Astrocyte (in vitro differentiated cells and primary cell): ENCODE measurements around the gene SLC6A7. TPM values are rescaled to one million over a fixed set of nuclear protein-coding genes. Genes with fewer than 3 reads are reported as not detected.

Experiments
- DNase-seq: peaks from one replicate; pipeline ENCODE4 v3.0.0-alpha.2; 2010; ENCODE audit warnings: low read depth
- FAIRE-seq: peaks from 2 replicates; lab custom pipeline; 2011; peaks lifted over from hg19 to GRCh38; lab: Jason Lieb, UNC
- H2AFZ ChIP-seq: 2 replicates; pipeline ENCODE4 v1.6.0; 2012; ENCODE audit warnings: low read depth, low read length, inconsistent platforms
- H3K27ac ChIP-seq: 2 replicates; pipeline ENCODE4 v1.5.1; 2011; ENCODE audit warnings: low read depth, low read length, inconsistent platforms
- H3K27me3 ChIP-seq: 2 replicates; pipeline ENCODE4 v1.6.0; 2011; ENCODE audit warnings: low read length, inconsistent platforms; ENCODE audit not compliant: insufficient read depth
- H3K36me3 ChIP-seq: 2 replicates; pipeline ENCODE4 v1.5.1; 2011; ENCODE audit warnings: low read length, inconsistent platforms; ENCODE audit not compliant: insufficient read depth
- H3K4me1 ChIP-seq: 2 replicates; pipeline ENCODE4 v1.5.1; 2011; ENCODE audit warnings: low read length, inconsistent platforms; ENCODE audit not compliant: insufficient read depth
- H3K4me2 ChIP-seq: 2 replicates; pipeline ENCODE4 v1.6.0; 2012; ENCODE audit warnings: low read length, inconsistent platforms
- H3K4me3 ChIP-seq: 2 replicates; pipeline ENCODE4 v1.5.1; 2011; ENCODE audit warnings: low read depth, mild to moderate bottlenecking, low read length, inconsistent platforms; ENCODE audit not compliant: insufficient read depth
- H3K79me2 ChIP-seq: 2 replicates; pipeline ENCODE4 v1.6.0; 2012; ENCODE audit warnings: mild to moderate bottlenecking, low read length, inconsistent platforms; ENCODE audit not compliant: insufficient read depth
- H3K9ac ChIP-seq: 2 replicates; pipeline ENCODE4 v1.6.0; 2012; ENCODE audit warnings: mild to moderate bottlenecking, low read length, inconsistent platforms
- H3K9me3 ChIP-seq: 2 replicates; pipeline ENCODE4 v1.5.1; 2012; ENCODE audit warnings: low read depth, mild to moderate bottlenecking, low read length, inconsistent platforms; ENCODE audit not compliant: insufficient read depth
- H4K20me1 ChIP-seq: 2 replicates; pipeline ENCODE4 v1.6.0; 2012; ENCODE audit warnings: low read length, inconsistent platforms; ENCODE audit not compliant: insufficient read depth
- H3K27ac Mint-ChIP-seq: one replicate; pipeline ENCODE4 v1.8.0; 2021; ENCODE audit warnings: mild to moderate bottlenecking, mixed read lengths; ENCODE audit not compliant: unreplicated experiment
- H3K27me3 Mint-ChIP-seq: one replicate; pipeline ENCODE4 v1.8.0; 2021; ENCODE audit warnings: low read depth, mixed read lengths; ENCODE audit not compliant: unreplicated experiment
- H3K36me3 Mint-ChIP-seq: one replicate; pipeline ENCODE4 v1.8.0; 2021; ENCODE audit warnings: low read depth, mixed read lengths; ENCODE audit not compliant: unreplicated experiment
- H3K4me1 Mint-ChIP-seq: one replicate; pipeline ENCODE4 v1.8.0; 2021; ENCODE audit warnings: low read depth, mixed read lengths; ENCODE audit not compliant: unreplicated experiment
- H3K4me3 Mint-ChIP-seq: one replicate; pipeline ENCODE4 v1.8.0; 2021; ENCODE audit warnings: mild to moderate bottlenecking, moderate library complexity, mixed read lengths; ENCODE audit not compliant: unreplicated experiment
- H3K9me3 Mint-ChIP-seq: one replicate; pipeline ENCODE4 v1.8.0; 2021; ENCODE audit warnings: mild to moderate bottlenecking, mixed read lengths; ENCODE audit not compliant: unreplicated experiment
- CTCF ChIP-seq: IDR thresholded peaks from 2 replicates; pipeline ENCODE4 v1.5.1; 2011; ENCODE audit warnings: low read depth, mild to moderate bottlenecking, inconsistent platforms, low read length, moderate library complexity; ENCODE audit not compliant: insufficient read depth
- EZH2 ChIP-seq: IDR thresholded peaks from 2 replicates; pipeline ENCODE4 v1.6.1; 2012; ENCODE audit warnings: mild to moderate bottlenecking, low read length, inconsistent platforms; ENCODE audit not compliant: insufficient read depth
- total RNA-seq: library from RNA; stranded (reverse); gene quantifications from 2 replicates; pipeline ENCODE4 v1.2.1, GENCODE V29; 2021

The SLC6A7 gene
- total RNA-seq, 1 donor from 2014 or later, result not detected

- no peaks in the 10 kb centered on the region for H3K9me3 ChIP-seq
- peak overlapping the region; percentile 55 for H2AFZ ChIP-seq
- no peak overlapping the region for H3K27ac ChIP-seq
- H4K20me1 ChIP-seq, result no peaks in the 10 kb centered on the region
- no peak overlapping the region for H3K4me3 ChIP-seq
- FAIRE-seq, result no peak
- Mint-ChIP-seq H3K4me3 (no peak overlapping the region), H3K27ac (peak overlapping the region; percentile 47), H3K9me3 (no peaks in the 10 kb centered on the region), H3K4me1 (peaks cover 20% of the 10 kb centered on the region), H3K27me3 (peaks cover 14% of the 10 kb centered on the region), H3K36me3 (no peaks in the 10 kb centered on the region)
- TF ChIP-seq CTCF, result peak; percentile 89
- TF ChIP-seq EZH2, result no peak
- H3K9ac ChIP-seq, result peak overlapping the region; percentile 68
- H3K36me3 ChIP-seq, result no peaks in the 10 kb centered on the region
- H3K79me2 ChIP-seq, result no peaks in the 10 kb centered on the region
- H3K4me1 ChIP-seq, result peaks cover 33% of the 10 kb centered on the region
- no peak overlapping the region for H3K4me2 ChIP-seq
- no peaks in the 10 kb centered on the region for H3K27me3 ChIP-seq
- DNase-seq, result no peak
These were observed 28.4 kb upstream of the SLC6A7 start for GRCh38 chr5:150161242-150162141.

GRCh38 chr5:150162142-150162513 is 27.7 kb upstream of the SLC6A7 start:
- Mint-ChIP-seq H3K4me1 (peaks cover 20% of the 10 kb centered on the region), H3K27ac (no peak overlapping the region), H3K27me3 (peaks cover 14% of the 10 kb centered on the region), H3K4me3 (no peak overlapping the region), H3K36me3 (no peaks in the 10 kb centered on the region), H3K9me3 (no peaks in the 10 kb centered on the region)
- H3K9me3 ChIP-seq, result no peaks in the 10 kb centered on the region
- H3K27ac ChIP-seq, result no peak overlapping the region
- no peak overlapping the region for H3K4me2 ChIP-seq
- no peaks in the 10 kb centered on the region for H3K36me3 ChIP-seq
- H3K4me1 ChIP-seq, result peaks cover 33% of the 10 kb centered on the region
- H2AFZ ChIP-seq, result no peak overlapping the region
- H3K4me3 ChIP-seq, result no peak overlapping the region
- FAIRE-seq, result no peak
- H4K20me1 ChIP-seq, result no peaks in the 10 kb centered on the region
- H3K79me2 ChIP-seq, result no peaks in the 10 kb centered on the region
- no peak for DNase-seq
- no peak overlapping the region for H3K9ac ChIP-seq
- TF ChIP-seq CTCF (no peak), EZH2 (no peak)
- no peaks in the 10 kb centered on the region for H3K27me3 ChIP-seq

GRCh38 chr5:150163035-150163434 is 26.8 kb upstream of the SLC6A7 start:
- TF ChIP-seq EZH2 (no peak), CTCF (no peak)
- no peaks in the 10 kb centered on the region for H3K36me3 ChIP-seq
- DNase-seq (no peak), FAIRE-seq (no peak)
- H3K4me2 ChIP-seq, result no peak overlapping the region
- H3K9me3 ChIP-seq, result no peaks in the 10 kb centered on the region
- Mint-ChIP-seq H3K4me3 (no peak overlapping the region), H3K27ac (no peak overlapping the region), H3K36me3 (no peaks in the 10 kb centered on the region), H3K9me3 (no peaks in the 10 kb centered on the region), H3K4me1 (peaks cover 16% of the 10 kb centered on the region), H3K27me3 (peaks cover 23% of the 10 kb centered on the region)
- peaks cover 4% of the 10 kb centered on the region for H3K27me3 ChIP-seq
- no peak overlapping the region for H3K4me3 ChIP-seq
- H3K79me2 ChIP-seq, result no peaks in the 10 kb centered on the region
- H3K4me1 ChIP-seq, result peaks cover 30% of the 10 kb centered on the region
- no peak overlapping the region for H3K9ac ChIP-seq
- no peak overlapping the region for H3K27ac ChIP-seq
- H4K20me1 ChIP-seq, result no peaks in the 10 kb centered on the region
- H2AFZ ChIP-seq, result no peak overlapping the region
